OCI-LY1 (cell line): ENCODE results near the gene MAGED2.

ENCODE experiments used
- CTCF ChIP-seq: fragments of 200-600 bp; sonication (generic), shearing (Covaris generic); IDR thresholded peaks from 2 replicates; pipeline ENCODE4 v1.5.1; 2017; ENCODE audit warnings: mild to moderate bottlenecking, antibody characterized with exemption, low read length, moderate library complexity, mixed read lengths
- EZH2 ChIP-seq: fragments of 200-600 bp; sonication (generic), shearing (Covaris generic); IDR thresholded peaks from 2 replicates; pipeline ENCODE4 v1.8.0; 2017; ENCODE audit warnings: borderline replicate concordance, mixed run types, mild to moderate bottlenecking, antibody characterized with exemption, low read length, moderate library complexity, mixed read lengths

DNA sequence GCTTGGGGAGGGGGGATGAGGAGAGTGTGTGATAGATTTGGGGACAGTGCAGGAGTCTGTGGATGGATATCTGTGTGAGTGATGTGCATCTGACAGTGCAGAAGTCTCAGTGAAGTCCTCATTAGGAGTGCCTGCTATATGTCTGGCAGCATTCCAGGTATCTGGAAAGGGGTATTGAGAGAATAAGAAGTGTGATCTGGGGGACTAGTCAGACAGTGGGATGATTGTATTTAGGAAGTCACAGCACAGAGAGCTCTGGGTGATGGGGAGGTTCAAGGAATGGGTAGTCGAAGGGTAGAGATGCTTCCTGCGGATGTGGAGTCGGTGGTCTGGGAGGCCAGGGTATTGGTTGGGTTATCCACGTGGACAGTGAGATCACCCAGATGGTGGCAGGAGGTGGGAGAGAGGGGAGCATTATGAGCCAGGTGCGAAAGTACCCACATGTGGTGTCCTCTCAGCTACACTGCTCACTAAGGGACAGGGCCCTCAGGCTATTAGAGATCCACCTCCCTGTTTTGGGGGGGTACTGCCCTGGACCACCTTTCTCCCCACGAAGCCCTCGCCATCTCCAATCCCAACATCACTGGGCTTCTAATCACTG lies 9.8 kb downstream of the MAGED2 start:
- no peak for TF ChIP-seq CTCF
- TF ChIP-seq EZH2: no peak
